Measurements from ENCODE around the gene ADAMTS12. TPM values are rescaled to one million over a fixed set of nuclear protein-coding genes. Genes with fewer than 3 reads are reported as not detected.

Gene ADAMTS12
- total RNA-seq, 1 donor = not detected

- DNase-seq (ENCODE audit: low read depth in 2 of 3, low spot score in 2 of 3) = no peak
Measured at GRCh38 chr5:33766023-33766422, 125.8 kb downstream of the ADAMTS12 start.

GRCh38 chr5:33764786-33765185 lies 127.0 kb downstream of the ADAMTS12 start:
- DNase-seq (ENCODE audit: low read depth in 2 of 3, low spot score in 2 of 3) = no peak

DNA sequence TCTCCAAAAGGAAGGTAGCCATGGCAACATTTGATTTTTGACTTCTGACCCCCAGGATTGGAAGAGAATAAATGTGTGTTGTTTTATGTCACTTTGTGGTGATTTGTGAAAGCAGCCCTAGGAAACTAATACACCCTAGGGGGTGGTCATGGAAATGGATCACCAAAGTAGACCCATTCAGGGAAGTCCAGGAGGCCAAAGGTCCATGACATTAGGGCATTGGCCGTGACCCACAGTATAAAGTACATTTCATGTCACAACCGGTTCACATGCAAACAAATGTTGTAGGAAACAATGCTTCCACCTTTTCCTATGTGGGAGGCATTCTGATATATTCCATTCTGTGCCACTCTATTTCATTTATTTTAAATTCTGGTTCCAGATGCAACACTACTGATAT lies 128.4 kb downstream of the ADAMTS12 start:
- no peak for DNase-seq (ENCODE audit: low read depth in 2 of 3, low spot score in 2 of 3)

DNA sequence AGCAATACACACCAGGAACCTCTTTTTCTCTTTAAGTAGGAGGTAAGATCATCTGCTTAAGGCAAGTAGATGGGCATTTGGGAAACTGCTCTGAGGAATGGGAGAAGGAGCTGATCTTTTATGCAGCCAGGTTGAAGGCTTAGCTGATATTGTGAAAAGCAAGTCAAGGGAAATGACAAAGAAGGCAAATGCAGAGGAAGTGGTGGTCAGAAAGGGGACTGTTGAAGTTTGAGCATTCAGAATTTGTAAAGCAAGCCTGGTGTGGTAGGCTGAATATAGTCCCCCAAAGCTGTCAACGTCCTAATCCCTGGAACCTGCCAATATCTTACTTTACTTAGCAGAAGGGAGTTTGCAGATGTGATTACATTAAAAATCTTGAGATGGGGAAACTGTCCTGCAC lies 128.9 kb downstream of the ADAMTS12 start:
- DNase-seq (ENCODE audit: low read depth in 2 of 3, low spot score in 2 of 3) = no peak

GRCh38 chr5:33761139-33761538 lies 130.7 kb downstream of the ADAMTS12 start:
- DNase-seq (ENCODE audit: low read depth in 2 of 3, low spot score in 2 of 3) = no peak

DNA sequence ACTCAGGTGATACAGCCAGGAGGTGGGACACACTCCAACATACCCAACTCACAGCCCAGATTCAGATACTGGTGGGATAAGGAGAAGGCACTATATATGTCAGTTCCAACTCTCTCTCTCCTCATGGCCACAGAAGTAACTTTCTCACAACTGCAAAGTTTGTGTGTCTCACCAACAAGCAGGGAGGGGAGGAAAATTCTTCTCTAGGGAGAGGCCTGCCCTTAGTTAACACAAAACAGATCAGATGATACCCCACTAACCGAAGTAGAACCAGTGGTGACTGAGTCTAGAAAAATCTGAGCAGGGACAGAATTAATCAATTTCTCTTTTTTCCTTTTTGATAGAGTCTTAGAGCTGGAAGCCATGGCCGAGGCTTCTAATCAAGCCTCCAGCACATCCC lies 133.1 kb downstream of the ADAMTS12 start:
- DNase-seq (ENCODE audit: low read depth in 2 of 3, low spot score in 2 of 3) = no peak

DNA sequence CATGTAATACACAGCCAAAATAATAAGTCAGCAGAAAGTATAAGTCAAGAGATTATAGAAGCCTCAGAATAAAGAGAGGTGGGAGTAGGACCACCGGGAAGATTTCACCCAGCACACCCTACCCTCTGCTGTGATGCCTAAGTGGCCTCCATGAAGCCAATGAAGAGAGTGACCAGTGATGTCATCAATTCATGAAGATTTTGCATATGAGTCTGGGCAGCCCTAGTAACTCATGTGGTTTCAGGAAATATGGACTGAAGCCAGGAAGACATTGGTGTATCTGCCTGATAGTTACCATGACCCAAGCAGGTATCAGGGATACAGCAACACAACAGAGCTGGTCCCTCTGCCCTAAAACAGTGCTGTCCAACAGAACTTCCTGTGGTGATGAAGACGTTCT lies 135.3 kb downstream of the ADAMTS12 start:
- no peak for DNase-seq (ENCODE audit: low read depth in 2 of 3, low spot score in 2 of 3)

- DNase-seq (ENCODE audit: low read depth in 2 of 3, low spot score in 2 of 3) = no peak
Measured at GRCh38 chr5:33755231-33755630, 136.6 kb downstream of the ADAMTS12 start.

DNA sequence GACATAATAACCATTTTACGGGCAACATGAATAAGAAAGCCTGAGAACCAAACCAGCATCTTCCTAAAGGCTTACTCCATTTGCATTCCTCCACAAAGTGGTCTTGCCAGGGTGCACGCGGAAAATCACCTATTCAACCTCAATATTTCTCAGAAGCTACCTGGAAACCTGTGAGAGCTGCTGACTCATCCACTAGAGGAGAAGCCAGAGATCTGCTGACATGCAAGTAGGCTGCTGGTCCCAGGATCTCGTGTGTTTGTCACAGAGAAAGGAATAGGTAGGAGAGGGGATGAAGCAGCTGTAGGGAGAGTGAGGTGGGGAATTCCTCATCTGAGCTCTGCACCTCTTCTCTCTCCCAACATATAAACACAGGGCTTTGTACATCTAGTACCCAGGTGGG lies 138.1 kb downstream of the ADAMTS12 start:
- DNase-seq (ENCODE audit: low read depth in 2 of 3, low spot score in 2 of 3) = no peak

- no peak for DNase-seq (ENCODE audit: low read depth in 2 of 3, low spot score in 2 of 3)
Measured at GRCh38 chr5:33748754-33749153, 143.0 kb downstream of the ADAMTS12 start.

- DNase-seq (ENCODE audit: low read depth in 2 of 3, low spot score in 2 of 3) = no peak
Measured at GRCh38 chr5:33745101-33745770, 146.6 kb downstream of the ADAMTS12 start.

GRCh38 chr5:33743099-33743498 lies 148.7 kb downstream of the ADAMTS12 start:
- no peak for DNase-seq (ENCODE audit: low read depth in 2 of 3, low spot score in 2 of 3)

DNA sequence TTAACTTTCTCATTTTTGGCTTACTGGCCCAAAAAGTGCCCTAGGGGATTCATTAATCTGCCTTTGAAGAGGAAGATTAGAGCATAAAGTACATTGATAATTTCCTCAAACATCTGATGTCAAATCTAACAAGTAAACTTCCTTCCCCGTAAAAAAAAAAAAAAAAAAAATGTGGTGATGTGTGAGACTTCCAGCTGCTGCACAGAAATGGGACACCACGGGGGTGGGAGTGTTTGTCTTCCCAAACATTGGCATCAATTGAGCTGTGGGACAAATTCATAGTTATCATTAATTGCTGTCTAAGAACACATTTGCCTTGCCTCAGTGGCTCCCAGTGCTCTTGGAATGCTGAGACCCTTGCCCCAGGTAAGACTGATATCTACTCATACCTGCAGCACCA lies 149.6 kb downstream of the ADAMTS12 start:
- no peak for DNase-seq (ENCODE audit: low read depth in 2 of 3, low spot score in 2 of 3)

GRCh38 chr5:33738967-33739366 lies 152.8 kb downstream of the ADAMTS12 start:
- DNase-seq (ENCODE audit: low read depth in 2 of 3, low spot score in 2 of 3) = no peak

DNA sequence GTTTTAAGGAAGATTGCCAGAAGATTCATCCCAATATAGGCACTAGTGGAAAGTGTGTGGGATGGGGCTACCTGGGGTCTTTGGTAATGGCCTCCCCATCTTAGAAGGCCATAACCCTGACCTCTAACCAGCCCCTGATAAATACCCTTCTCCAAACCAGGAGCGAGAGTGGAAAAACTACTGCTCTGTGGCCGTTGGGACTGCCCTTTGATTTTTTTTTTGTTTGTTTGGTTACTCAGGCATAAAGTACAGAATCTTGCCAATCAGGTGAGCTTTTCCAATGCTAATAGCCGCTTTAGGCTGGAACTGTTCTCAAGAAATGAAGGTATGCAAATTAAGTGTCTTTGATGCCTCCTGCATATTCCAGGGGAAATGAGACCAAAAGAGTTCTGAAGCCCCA lies 153.7 kb downstream of the ADAMTS12 start:
- DNase-seq (ENCODE audit: low read depth in 2 of 3, low spot score in 2 of 3) = no peak

GRCh38 chr5:33737697-33738096 lies 154.1 kb downstream of the ADAMTS12 start:
- no peak for DNase-seq (ENCODE audit: low read depth in 2 of 3, low spot score in 2 of 3)

GRCh38 chr5:33737284-33737683 lies 154.5 kb downstream of the ADAMTS12 start:
- no peak for DNase-seq (ENCODE audit: low read depth in 2 of 3, low spot score in 2 of 3)

- no peak for DNase-seq (ENCODE audit: low read depth in 2 of 3, low spot score in 2 of 3)
Measured at GRCh38 chr5:33736510-33736909, 155.3 kb downstream of the ADAMTS12 start.

DNA sequence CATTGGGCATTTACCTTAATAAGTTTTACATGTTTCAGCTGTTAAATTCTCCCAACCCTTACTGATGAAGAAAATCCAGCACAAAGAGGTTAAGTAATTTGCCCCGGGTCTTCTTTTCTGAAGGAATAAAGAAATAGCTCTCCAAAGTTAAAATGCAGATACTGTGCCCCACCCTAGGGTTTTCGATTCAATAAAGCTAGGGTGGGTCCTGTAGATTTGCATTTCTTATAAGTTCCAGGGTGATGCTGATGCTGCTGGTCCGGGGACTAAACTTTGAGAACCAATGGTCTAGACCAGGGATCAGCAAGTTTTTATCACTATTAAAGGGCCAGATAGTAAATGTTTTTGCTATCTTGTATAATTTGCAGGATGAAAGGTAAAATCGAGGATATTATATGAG lies 156.7 kb downstream of the ADAMTS12 start:
- DNase-seq (ENCODE audit: low read depth in 2 of 3, low spot score in 2 of 3) = no peak

DNA sequence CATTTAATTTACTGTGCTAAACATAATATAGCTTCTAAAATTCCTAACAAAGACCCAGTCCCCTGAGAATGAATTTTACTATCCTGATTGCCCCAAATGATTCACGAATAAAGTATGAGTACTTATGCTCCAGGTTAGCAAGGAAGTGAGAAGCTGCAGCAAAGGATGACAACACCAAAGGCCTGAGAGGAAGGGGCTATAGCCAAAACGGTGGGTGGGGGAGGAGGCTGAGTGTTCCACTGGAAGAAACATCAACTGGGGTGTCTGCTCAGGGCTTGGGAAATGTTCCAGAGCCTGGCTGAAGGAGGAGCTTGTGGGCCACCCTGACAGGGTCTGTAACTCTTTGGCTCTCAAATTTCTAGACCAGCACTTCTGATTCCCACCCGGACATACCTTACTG lies 157.3 kb downstream of the ADAMTS12 start:
- DNase-seq (ENCODE audit: low read depth in 2 of 3, low spot score in 2 of 3) = no peak

DNA sequence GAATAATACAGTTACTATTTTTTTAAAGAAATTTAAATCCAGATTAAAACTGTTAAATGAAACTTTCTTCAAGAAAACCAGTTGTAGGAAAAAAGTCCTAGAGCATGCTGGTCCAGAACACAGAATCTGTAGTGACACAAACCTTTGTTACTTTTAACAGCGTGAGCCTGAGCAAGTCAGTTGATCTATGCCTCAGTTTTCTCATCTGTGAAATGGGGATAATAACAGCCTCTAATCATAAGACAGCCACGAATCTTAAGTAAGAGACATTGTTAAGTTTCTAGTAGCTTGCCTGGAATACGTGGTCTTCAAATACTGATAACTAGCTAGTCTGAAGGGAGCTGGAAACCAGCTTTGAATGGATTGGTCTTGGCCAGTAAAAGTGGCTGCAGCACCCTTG lies 158.6 kb downstream of the ADAMTS12 start:
- DNase-seq (ENCODE audit: low read depth in 2 of 3, low spot score in 2 of 3) = no peak

DNA sequence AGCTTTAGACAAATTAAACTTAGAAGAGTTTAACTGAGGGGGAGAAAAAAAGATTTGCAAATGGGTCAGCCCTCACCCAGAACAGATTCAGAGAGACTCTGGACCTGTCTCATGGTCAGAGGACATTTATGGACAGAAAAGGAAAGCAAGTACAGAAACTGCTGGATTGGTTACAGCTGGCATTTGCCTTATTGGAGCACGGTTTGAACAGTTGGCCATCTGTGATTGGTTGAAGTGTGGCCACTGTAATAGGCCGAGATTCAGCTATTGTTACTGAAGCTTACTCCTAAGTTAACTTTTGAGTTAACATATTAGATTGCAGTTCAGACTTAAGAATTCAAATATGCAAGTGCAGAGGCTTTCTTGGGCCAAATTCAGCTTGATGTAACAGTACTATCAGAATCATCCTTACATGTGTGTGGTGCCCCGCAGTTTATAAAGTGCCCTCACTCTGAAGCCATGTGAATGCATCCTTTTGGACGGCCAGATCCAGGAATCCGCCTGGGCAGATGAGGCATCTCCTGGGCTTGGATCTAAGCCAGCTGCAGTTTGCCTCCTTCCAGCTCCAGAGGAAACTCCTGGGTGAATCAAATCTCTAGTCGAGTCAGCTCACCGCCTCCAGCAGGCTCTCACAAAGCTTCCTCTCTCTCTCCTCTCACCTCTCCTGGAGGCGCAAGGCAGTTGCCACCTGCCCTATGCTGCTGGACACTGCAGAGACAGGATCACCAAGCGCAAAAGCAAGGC lies 165.2 kb downstream of the ADAMTS12 start:
- no peak for DNase-seq (ENCODE audit: low read depth in 2 of 3, low spot score in 2 of 3)

All from hematopoietic multipotent progenitor cell (in vitro differentiated cells).